ENCODE results near the gene PTOV1. TPM values are rescaled to one million over a fixed set of nuclear protein-coding genes. Genes with fewer than 3 reads are reported as not detected.
A peak's percentile ranks its signal among the peaks of the same experiment; 100 is the strongest.

The PTOV1 gene
- total RNA-seq, 1 experiment from 2014 or later = 205 TPM

GRCh38 chr19:49876422-49877019, 25.6 kb downstream of the PTOV1 start:
- Histone ChIP-seq H3K4me3 (ENCODE audit: insufficient read depth, low read depth, low read length) (peak overlapping the region; percentile 99), H3K36me3 (replicated peaks; ENCODE audit: control insufficient read depth, insufficient read depth, low read length) (peaks cover 22% of the 10 kb centered on the region), H3K27me3 (ENCODE audit: control insufficient read depth, insufficient read depth, low read length) (no peaks in the 10 kb centered on the region)
- peak; percentile 91 for DNase-seq

DNA sequence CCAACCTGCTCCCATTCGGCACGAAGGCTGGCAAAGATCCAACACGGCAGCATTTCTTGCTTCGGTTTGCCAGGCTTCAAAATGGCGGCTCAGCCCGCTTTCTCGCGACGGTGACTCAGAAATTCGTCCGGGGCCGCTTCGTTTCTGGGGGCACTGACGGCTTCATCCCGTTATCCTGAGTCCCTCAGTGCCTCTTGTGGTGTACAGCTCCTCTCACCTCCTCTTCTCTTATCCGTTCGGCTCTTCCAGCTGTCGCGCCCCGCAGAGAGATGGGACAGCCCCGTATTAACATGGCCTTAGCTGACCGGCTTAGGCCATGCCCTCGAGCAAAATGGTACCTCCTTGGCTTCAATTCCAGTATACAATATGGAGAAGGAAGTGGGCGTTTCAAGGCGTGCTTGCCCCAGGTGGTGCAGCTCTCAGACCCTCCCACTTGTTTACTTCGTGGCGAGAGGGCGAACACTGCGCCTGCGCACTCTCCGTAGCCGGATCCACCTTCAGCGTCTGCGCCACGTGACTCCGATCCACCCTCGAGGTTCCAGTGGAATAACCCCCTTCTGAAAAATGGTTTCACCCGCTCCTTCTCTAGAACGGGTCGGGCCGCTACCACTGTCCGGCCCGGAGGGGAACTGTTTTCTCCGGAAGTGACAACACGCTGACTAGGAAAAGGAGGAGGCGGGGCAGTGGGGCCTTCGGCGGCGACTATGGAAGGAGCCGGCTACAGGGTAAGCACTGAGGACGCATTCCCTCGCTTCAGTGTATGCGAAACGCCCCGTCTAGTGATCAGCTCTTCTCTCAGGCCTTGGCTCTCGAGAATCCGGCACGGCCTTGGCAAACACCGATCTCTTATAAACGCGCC, 26.3 kb downstream of the PTOV1 start, which contains the start of the genes AKT1S1 and TBC1D17:
TSS of gene AKT1S1 (minus strand) at position 336 of the 859 bp plus-strand sequence. CDS start 4,060 bp downstream, outside the sequence.
TSS of gene TBC1D17 (plus strand) at position 683 of the 859 bp plus-strand sequence. CDS start at position 705, 22 bp downstream.
- Histone ChIP-seq H3K36me3 (replicated peaks; ENCODE audit: control insufficient read depth, insufficient read depth, low read length) (peaks cover 23% of the 10 kb centered on the region), H3K27me3 (ENCODE audit: control insufficient read depth, insufficient read depth, low read length) (no peaks in the 10 kb centered on the region), H3K4me3 (ENCODE audit: insufficient read depth, low read depth, low read length) (peak within 1 kb of the TSS; percentile 99)
- peak; percentile 96 for DNase-seq

DNA sequence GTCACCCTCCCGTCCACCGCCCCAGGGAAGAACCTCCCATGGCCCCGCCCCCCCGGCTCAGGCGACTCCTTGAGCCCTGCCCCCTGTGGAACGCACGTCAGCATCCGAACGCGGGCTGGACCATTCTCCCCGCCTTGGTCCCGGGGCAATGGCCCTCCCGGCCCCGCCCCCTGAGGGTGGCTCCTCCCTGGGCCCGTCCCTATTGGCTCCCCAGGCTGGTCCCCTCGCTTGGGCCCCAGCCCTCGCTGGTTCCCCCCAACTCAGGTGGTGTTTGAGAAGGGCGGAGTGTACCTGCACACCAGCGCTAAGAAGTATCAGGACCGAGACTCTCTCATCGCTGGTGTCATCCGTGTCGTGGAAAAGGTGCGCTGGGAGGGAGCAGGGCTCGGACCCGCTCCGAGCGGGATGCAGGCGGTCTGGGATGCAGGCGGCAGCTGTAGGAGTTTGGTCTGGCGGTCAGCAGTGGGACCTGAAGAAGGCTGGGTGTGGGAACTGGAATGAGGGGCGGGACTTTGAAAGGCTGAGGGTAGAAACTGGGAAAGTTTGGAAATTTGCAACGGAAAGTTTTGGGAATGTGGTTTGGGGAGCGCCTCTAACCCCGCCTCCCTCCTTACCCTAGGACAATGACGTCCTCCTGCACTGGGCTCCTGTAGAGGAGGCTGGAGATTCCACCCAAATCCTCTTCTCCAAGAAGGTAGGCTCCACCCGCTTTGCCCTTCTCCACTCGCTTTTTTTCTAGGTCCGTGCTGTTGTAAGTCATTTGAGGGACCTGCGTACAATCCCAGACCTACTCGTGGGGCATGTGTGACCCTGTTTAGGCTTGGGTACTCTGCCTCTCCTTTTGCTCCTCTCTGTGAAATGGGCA, 27.2 kb downstream of the PTOV1 start:
- Histone ChIP-seq H3K4me3 (ENCODE audit: insufficient read depth, low read depth, low read length) (peak overlapping the region; percentile 99), H3K36me3 (replicated peaks; ENCODE audit: control insufficient read depth, insufficient read depth, low read length) (peaks cover 31% of the 10 kb centered on the region), H3K27me3 (ENCODE audit: control insufficient read depth, insufficient read depth, low read length) (no peaks in the 10 kb centered on the region)
- peak; percentile 100 for DNase-seq

DNA sequence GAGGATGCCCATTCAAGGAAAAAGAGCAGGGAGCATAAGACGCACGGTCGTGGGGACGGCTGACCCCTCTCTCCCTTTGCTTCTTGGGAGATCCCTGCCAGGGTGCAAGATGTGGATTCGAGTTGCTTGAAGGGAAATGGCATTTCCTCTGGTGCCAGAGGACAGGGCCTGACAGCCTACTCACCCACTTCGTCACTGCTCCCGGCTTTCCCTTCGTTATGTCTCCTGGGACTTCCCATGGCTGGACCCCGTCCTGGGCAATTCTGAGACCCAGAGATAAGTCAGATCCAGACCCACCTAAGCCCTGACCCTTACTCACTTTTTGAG, 27.7 kb downstream of the PTOV1 start:
- Histone ChIP-seq H3K27me3 (ENCODE audit: control insufficient read depth, insufficient read depth, low read length) (no peaks in the 10 kb centered on the region), H3K4me3 (ENCODE audit: insufficient read depth, low read depth, low read length) (peak overlapping the region; percentile 99), H3K36me3 (replicated peaks; ENCODE audit: control insufficient read depth, insufficient read depth, low read length) (peaks cover 35% of the 10 kb centered on the region)
- no peak for DNase-seq

DNA sequence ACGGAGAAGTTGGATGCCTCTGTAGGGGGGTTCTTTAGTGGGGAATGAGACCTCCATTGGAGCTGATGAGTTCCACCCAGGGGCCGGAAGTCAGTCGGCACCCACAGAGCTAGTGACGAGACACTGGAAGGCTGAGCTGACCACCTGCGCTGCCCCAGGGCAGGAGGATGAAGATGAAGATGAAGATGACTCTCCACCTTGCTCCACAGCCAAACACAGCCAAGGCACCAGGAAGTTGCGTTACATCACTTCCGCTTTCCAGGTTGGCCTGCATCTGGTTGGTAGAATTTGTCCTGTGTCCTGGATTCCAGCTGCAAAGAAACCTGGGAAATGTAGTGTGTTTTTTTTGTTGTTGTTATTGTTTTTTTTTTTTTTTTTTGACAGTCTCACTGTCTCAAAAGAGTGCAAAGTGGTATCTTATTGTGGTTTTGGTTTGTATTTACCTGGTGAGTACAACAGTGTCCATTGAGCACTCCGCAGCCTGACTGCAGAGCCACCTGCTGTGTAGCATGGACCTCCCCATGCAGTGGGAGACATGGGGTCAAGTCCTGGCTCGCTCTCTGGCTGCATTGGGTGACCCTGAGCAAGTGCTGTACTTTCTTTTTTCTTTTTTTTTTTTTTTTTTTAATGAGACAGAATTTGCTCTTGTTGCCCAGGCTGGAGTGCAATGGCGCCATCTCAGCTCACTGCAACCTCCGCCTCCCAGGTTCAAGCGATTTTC, 28.4 kb downstream of the PTOV1 start:
- no peaks in the 10 kb centered on the region for H3K27me3 ChIP-seq (ENCODE audit: control insufficient read depth, insufficient read depth, low read length)
- peaks cover 40% of the 10 kb centered on the region for H3K36me3 ChIP-seq (replicated peaks; ENCODE audit: control insufficient read depth, insufficient read depth, low read length)
- no peak overlapping the region for H3K4me3 ChIP-seq (ENCODE audit: insufficient read depth, low read depth, low read length)
- DNase-seq = no peak

DNA sequence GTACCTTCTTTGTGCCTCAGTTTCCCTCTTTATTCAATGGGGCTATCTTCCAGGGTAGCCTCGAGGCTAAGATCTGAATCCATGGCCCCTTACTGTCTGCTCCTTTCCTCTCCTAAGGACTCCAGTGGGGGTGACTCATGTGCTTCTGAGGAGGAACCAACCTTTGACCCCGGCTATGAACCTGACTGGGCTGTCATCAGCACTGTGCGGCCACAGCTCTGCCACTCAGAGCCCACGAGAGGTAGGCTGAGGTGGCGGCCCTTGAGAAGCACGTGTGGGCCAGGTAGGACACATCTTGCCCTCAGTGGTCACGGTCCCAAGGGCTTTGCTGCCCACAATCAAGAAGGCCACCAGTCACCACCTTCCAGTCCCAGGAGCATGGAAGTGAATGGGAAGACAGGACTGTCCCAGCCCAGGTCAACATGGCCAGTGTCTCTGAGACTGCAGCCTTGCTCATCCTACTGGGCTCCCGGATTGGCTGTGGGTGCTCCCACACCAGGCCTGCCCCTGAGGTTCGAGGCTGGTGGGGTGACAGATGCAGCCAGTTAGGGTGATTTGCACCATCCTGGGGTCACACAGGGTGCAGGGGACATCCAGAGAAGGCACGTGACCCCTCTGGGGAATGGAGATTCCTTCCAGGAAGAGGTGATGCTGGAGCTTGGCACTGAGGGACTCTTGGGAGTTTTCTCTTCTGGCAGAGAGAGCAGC, 29.4 kb downstream of the PTOV1 start:
- no peak overlapping the region for H3K4me3 ChIP-seq (ENCODE audit: insufficient read depth, low read depth, low read length)
- H3K27me3 ChIP-seq (ENCODE audit: control insufficient read depth, insufficient read depth, low read length) = no peaks in the 10 kb centered on the region
- peaks cover 44% of the 10 kb centered on the region for H3K36me3 ChIP-seq (replicated peaks; ENCODE audit: control insufficient read depth, insufficient read depth, low read length)
- DNase-seq = no peak

GRCh38 chr19:49881186-49881585, 30.2 kb downstream of the PTOV1 start:
- DNase-seq = peak; percentile 60
- Histone ChIP-seq H3K36me3 (replicated peaks; ENCODE audit: control insufficient read depth, insufficient read depth, low read length) (peaks cover 44% of the 10 kb centered on the region), H3K4me3 (ENCODE audit: insufficient read depth, low read depth, low read length) (no peak overlapping the region), H3K27me3 (ENCODE audit: control insufficient read depth, insufficient read depth, low read length) (no peaks in the 10 kb centered on the region)

GRCh38 chr19:49881672-49882394, 30.9 kb downstream of the PTOV1 start:
- peak; percentile 97 for DNase-seq

GRCh38 chr19:49882643-49883042, 31.7 kb downstream of the PTOV1 start:
- no peaks in the 10 kb centered on the region for H3K27me3 ChIP-seq (ENCODE audit: control insufficient read depth, insufficient read depth, low read length)
- H3K36me3 ChIP-seq (replicated peaks; ENCODE audit: control insufficient read depth, insufficient read depth, low read length) = peaks cover 45% of the 10 kb centered on the region
- H3K4me3 ChIP-seq (ENCODE audit: insufficient read depth, low read depth, low read length) = no peak overlapping the region
- peak; percentile 36 for DNase-seq

More at GRCh38 chr19:49881672-49882394, 30.9 kb downstream of the PTOV1 start:
- Histone ChIP-seq H3K36me3 (replicated peaks; ENCODE audit: control insufficient read depth, insufficient read depth, low read length) (peaks cover 45% of the 10 kb centered on the region), H3K4me3 (ENCODE audit: insufficient read depth, low read depth, low read length) (no peak overlapping the region), H3K27me3 (ENCODE audit: control insufficient read depth, insufficient read depth, low read length) (no peaks in the 10 kb centered on the region)

DNA sequence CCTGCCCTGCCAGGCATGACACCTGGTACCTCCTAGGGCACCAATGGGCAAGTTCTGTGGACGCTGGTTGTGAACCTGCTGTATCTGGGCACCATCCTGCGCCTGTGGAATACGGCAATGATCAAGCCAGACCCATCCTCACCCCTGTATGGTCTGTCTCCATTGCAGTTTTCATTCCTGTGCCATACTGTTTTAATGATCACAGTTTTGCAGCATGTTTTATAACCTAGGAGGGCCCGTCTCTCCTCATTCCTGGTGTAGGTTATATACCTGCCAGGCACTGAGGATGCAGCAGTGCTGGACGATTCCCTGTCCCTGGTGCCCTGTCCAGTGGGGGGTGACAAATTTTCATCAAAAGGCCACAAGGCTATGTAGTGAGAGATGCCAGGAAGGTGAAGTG, 32.1 kb downstream of the PTOV1 start:
- no peaks in the 10 kb centered on the region for H3K27me3 ChIP-seq (ENCODE audit: control insufficient read depth, insufficient read depth, low read length)
- H3K4me3 ChIP-seq (ENCODE audit: insufficient read depth, low read depth, low read length) = no peak overlapping the region
- DNase-seq = no peak
- peaks cover 45% of the 10 kb centered on the region for H3K36me3 ChIP-seq (replicated peaks; ENCODE audit: control insufficient read depth, insufficient read depth, low read length)

GRCh38 chr19:49884109-49884508, 33.1 kb downstream of the PTOV1 start:
- peaks cover 43% of the 10 kb centered on the region for H3K36me3 ChIP-seq (replicated peaks; ENCODE audit: control insufficient read depth, insufficient read depth, low read length)

GRCh38 chr19:49884760-49885159, 33.8 kb downstream of the PTOV1 start:
- H3K4me3 ChIP-seq (ENCODE audit: insufficient read depth, low read depth, low read length) = no peak overlapping the region
- H3K27me3 ChIP-seq (ENCODE audit: control insufficient read depth, insufficient read depth, low read length) = peaks cover 2% of the 10 kb centered on the region; the same call in 1 of the 2 replicates
- no peak for DNase-seq
- H3K36me3 ChIP-seq (replicated peaks; ENCODE audit: control insufficient read depth, insufficient read depth, low read length) = peaks cover 37% of the 10 kb centered on the region

More at GRCh38 chr19:49884109-49884508, 33.1 kb downstream of the PTOV1 start:
- H3K4me3 ChIP-seq (ENCODE audit: insufficient read depth, low read depth, low read length) = no peak overlapping the region
- no peaks in the 10 kb centered on the region for H3K27me3 ChIP-seq (ENCODE audit: control insufficient read depth, insufficient read depth, low read length)
- no peak for DNase-seq
